Measurements from ENCODE around the gene PSMD8.
"Not testable (repeated sequence)": the region's sequence is repeated elsewhere in the genome, so short reads cannot be mapped to it uniquely, and the experiment has no call there.

The PSMD8 gene

GRCh38 chr19:38412961-38413360, 38.6 kb downstream of the PSMD8 start:
- no peak for DNase-seq

GRCh38 chr19:38413416-38413815, 39.0 kb downstream of the PSMD8 start:
- no peak for DNase-seq

- no peak for DNase-seq
These were observed 42.8 kb downstream of the PSMD8 start for GRCh38 chr19:38417146-38417543.

GRCh38 chr19:38417544-38418506, 43.5 kb downstream of the PSMD8 start:
- no peak for DNase-seq

GRCh38 chr19:38420935-38421334, 46.6 kb downstream of the PSMD8 start:
- no peak for DNase-seq

- DNase-seq, result no peak
These were observed 47.5 kb downstream of the PSMD8 start for GRCh38 chr19:38421856-38422255.

GRCh38 chr19:38422438-38422837, 48.1 kb downstream of the PSMD8 start:
- DNase-seq, result no peak

- no peak for DNase-seq
These were observed 49.9 kb downstream of the PSMD8 start for GRCh38 chr19:38424272-38424671.

- DNase-seq, result no peak
These were observed 50.9 kb downstream of the PSMD8 start for GRCh38 chr19:38425222-38425809.

- no peak for DNase-seq
These were observed 51.6 kb downstream of the PSMD8 start, which contains the start of gene RASGRP4 for GRCh38 chr19:38425810-38426466. Gene RASGRP4 (minus strand): TSS chr19:38426219. CDS start chr19:38426091, 128 bp downstream.

GRCh38 chr19:38427035-38427677, 52.8 kb downstream of the PSMD8 start:
- DNase-seq, result not testable (repeated sequence)

GRCh38 chr19:38429055-38429810, 54.9 kb downstream of the PSMD8 start:
- no peak for DNase-seq

- no peak for DNase-seq
These were observed 55.4 kb downstream of the PSMD8 start for GRCh38 chr19:38429811-38430156.

- DNase-seq, result no peak
These were observed 56.6 kb downstream of the PSMD8 start for GRCh38 chr19:38430931-38431330.

GRCh38 chr19:38433268-38433733, 58.9 kb downstream of the PSMD8 start, which contains the start of gene RYR1:
Gene RYR1 (plus strand): TSS chr19:38433691. CDS start chr19:38433830, 139 bp downstream.
- DNase-seq, result no peak
